GM12891 (cell line): ENCODE results near the gene SNTA1.
A peak's percentile ranks its signal among the peaks of the same experiment; 100 is the strongest.

Experiments used
- DNase-seq: peaks from one replicate; pipeline ENCODE4 v3.0.0; 2011; ENCODE audit warnings: low spot score; ENCODE audit not compliant: insufficient read length
- FAIRE-seq: peaks from 2 replicates; lab custom pipeline; 2011; peaks lifted over from hg19 to GRCh38; lab: Jason Lieb, UNC
- PAX5 ChIP-seq: IDR thresholded peaks from 2 replicates; pipeline ENCODE4 v1.6.1; 2011; ENCODE audit warnings: low read length, moderate library complexity, mild to moderate bottlenecking; ENCODE audit not compliant: insufficient read depth, severe bottlenecking
- POLR2A ChIP-seq: IDR thresholded peaks from 2 replicates; pipeline ENCODE4 v1.6.1; 2011; ENCODE audit warnings: low read depth, low read length, control low read depth
- POLR2AphosphoS5 ChIP-seq: IDR thresholded peaks from 2 replicates; pipeline ENCODE4 v1.6.1; 2011; ENCODE audit warnings: low read depth, low read length, control low read depth
- POU2F2 ChIP-seq: IDR thresholded peaks from 2 replicates; pipeline ENCODE4 v1.6.1; 2011; ENCODE audit warnings: low read depth, mild to moderate bottlenecking, control low read depth, low read length, moderate library complexity
- SPI1 ChIP-seq: IDR thresholded peaks from 2 replicates; pipeline ENCODE4 v1.6.1; 2011; ENCODE audit warnings: low read depth, low read length, control low read depth
- TAF1 ChIP-seq: IDR thresholded peaks from 2 replicates; pipeline ENCODE4 v1.6.1; 2011; ENCODE audit warnings: low read depth, low read length, control low read depth

The SNTA1 gene

DNA sequence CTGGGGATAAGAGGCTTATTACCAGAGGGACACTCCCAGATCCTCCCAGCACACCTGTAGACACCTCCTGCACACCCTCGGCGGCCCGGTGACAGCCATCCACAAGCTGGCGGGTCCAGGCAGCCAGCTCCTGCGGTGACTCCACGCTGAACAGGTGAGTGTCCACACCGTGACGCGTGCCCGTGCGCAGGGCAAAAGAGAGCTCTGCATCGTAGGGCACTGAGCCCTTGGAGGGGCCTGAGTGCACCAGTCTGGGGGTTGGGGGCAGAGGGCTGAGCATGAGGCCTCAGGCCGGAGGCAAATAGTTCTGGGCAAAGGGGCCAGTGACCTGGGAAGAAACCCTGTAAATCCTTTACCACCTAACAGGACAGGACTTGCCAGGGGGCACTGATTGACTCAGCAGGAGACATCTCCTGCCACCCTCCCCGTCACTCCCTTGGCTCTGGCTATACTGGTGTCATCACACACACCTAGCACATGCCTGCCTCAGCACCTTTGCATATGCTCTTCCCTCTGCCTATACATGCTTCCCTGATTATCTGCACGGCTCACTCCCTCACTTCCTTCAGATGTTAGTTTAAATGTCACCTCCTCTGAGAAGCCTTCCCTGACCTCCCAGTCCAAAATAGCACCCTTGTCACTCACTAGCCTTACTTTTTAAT, 33.4 kb downstream of the SNTA1 start:
- no peak for DNase-seq
- TF ChIP-seq POU2F2 = no peak
- TF ChIP-seq TAF1 = no peak
- TF ChIP-seq POLR2A = no peak
- TF ChIP-seq POLR2AphosphoS5 = no peak
- no peak for TF ChIP-seq SPI1
- TF ChIP-seq PAX5 = no peak
- FAIRE-seq = no peak

DNA sequence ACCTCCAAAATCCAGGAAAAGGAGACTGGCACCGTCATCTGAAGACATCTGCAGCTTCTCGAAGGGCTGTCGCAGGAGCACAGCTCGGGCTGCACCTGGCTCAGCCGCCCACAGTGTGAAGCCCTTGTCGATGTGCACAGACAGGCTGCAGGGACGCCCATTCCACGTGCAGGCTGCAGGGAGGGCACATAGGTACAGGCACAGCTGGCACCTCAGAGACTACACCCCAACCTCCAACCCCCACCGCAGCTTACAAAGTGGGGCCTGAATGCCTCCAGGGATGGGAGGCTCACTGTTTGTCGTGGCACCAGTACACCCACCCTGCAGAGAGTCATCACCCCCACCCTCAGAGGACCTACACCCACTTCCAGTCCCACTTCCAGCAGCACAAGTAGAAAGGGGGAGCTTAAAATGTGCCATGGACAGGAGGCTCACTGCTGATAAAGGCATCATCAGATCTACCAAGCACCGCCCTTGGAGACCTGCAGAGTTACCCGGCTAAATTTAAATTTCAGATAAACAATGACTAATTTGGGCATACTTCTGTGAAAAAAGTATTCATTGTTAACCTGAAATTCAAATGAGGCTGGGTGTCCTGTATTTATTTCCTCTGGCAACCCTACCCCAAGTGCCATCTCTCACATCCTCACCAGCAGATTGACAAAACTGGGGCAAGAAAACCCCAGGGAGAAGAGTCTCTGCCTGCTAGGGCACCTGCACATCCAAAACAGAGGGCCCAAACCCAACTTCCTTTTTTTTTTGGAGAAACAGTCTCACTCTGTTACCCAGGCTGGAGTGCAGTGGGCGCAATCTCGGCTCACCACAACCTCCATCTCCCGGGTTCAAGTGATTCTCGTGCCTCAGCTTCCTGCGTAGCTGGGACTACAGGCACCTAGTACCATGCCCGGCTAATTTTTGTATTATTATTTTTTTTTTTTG, 34.6 kb downstream of the SNTA1 start:
- TF ChIP-seq TAF1 (no peak), POU2F2 (no peak), SPI1 (0 out of 2 replicates have a peak, but pooled peaks have one; percentile 11)
- FAIRE-seq = peak; percentile 62
- no peak for DNase-seq

DNA sequence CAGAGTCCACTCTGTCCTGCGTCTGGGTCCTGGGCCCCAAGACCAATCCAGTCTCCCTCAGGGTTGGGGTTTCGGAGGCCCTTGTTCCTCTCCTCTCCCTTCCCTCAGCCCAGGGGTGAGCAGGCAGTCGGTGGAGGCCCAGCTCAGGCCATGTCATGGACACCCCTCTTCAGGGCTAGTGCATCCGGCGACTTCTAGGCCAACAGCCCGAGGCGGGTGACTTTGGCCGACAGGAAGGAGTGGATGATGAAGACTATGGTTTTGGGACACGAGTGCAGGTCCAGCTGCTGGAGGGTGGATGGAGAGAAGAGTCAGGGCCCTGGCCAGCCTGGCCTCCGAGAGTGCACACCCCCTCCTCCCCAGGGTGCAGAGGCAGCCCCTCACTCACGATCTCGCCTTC, 35.2 kb downstream of the SNTA1 start:
- FAIRE-seq (no peak), DNase-seq (no peak)
- TF ChIP-seq SPI1 (no peak), POU2F2 (no peak), TAF1 (no peak), PAX5 (no peak), POLR2AphosphoS5 (no peak), POLR2A (no peak)

- FAIRE-seq = no peak
- TF ChIP-seq PAX5 = no peak
- TF ChIP-seq POLR2A = no peak
- no peak for TF ChIP-seq TAF1
- TF ChIP-seq POLR2AphosphoS5 = no peak
- no peak for TF ChIP-seq POU2F2
- no peak for TF ChIP-seq SPI1
- DNase-seq = no peak
Measured at GRCh38 chr20:33407796-33408195, 35.8 kb downstream of the SNTA1 start.

GRCh38 chr20:33407251-33407650, 36.3 kb downstream of the SNTA1 start:
- no peak for TF ChIP-seq PAX5
- TF ChIP-seq POLR2A = no peak
- TF ChIP-seq POU2F2 = no peak
- no peak for TF ChIP-seq POLR2AphosphoS5
- TF ChIP-seq TAF1 = no peak
- TF ChIP-seq SPI1 = no peak
- no peak for FAIRE-seq
- no peak for DNase-seq

DNA sequence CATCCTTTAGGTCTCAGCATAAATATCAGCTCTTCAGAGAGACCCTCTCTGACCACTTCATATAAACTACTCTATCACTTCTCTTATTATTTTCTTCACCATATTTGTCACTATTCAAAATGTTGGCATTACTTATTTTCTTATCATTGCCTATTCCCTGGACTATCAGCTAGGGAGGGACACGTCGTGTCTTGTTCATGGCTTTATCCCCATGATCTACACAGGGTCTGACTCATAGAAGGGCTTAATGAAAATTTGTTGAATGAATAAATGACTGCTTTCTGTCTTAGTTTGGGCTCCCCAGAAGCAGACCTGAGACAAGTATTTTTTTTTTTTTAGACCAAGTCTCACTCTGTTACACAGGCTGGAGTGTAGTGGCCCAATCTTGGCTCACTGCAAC, 39.3 kb downstream of the SNTA1 start:
- FAIRE-seq (no peak), DNase-seq (no peak)
- no peak for TF ChIP-seq SPI1
- TF ChIP-seq POLR2A = no peak
- no peak for TF ChIP-seq PAX5
- TF ChIP-seq POU2F2 = no peak
- no peak for TF ChIP-seq POLR2AphosphoS5
- TF ChIP-seq TAF1 = no peak

- DNase-seq (no peak), FAIRE-seq (peak; percentile 47)
- no peak for TF ChIP-seq TAF1
- TF ChIP-seq PAX5 = no peak
- TF ChIP-seq SPI1 = no peak
- TF ChIP-seq POLR2A = no peak
- TF ChIP-seq POU2F2 = no peak
- TF ChIP-seq POLR2AphosphoS5 = no peak
Measured at GRCh38 chr20:33401921-33402369, 41.6 kb downstream of the SNTA1 start.

GRCh38 chr20:33401184-33401920, 42.2 kb downstream of the SNTA1 start, which contains the start of gene CDK5RAP1:
Gene CDK5RAP1 (minus strand): TSS chr20:33401519. CDS start chr20:33397064, 4,455 bp downstream.
- FAIRE-seq (peak; percentile 94), DNase-seq (peak; percentile 70)

DNA sequence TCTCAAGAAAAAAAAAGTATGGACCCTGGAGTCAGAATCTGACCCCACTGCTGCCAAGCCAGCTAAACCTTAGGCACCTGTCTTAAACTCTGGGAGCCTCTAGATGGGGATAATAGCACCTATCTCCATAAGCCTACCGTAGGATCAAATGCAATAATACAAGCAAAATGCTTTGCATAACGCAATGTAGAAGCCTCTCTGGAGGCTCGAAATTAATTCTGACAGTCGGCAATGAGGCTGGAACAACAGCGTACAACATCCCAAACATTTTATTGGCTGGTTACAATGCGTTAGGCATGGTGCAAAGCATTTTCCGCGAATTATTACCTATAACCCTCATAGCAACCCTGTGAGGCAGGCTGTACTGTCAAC, 42.8 kb downstream of the SNTA1 start:
- DNase-seq = no peak
- no peak for FAIRE-seq
- TF ChIP-seq TAF1 = no peak
- no peak for TF ChIP-seq PAX5
- TF ChIP-seq POU2F2 = no peak
- TF ChIP-seq SPI1 = no peak
- no peak for TF ChIP-seq POLR2AphosphoS5
- no peak for TF ChIP-seq POLR2A

More at GRCh38 chr20:33401184-33401920, 42.2 kb downstream of the SNTA1 start, which contains the start of gene CDK5RAP1:
- peak; percentile 77 for TF ChIP-seq POLR2AphosphoS5
- TF ChIP-seq POLR2A = peak; percentile 85
- TF ChIP-seq PAX5 = peak; percentile 56
- peak; percentile 42 for TF ChIP-seq SPI1
- peak; percentile 86 for TF ChIP-seq POU2F2
- peak; percentile 88 for TF ChIP-seq TAF1

DNA sequence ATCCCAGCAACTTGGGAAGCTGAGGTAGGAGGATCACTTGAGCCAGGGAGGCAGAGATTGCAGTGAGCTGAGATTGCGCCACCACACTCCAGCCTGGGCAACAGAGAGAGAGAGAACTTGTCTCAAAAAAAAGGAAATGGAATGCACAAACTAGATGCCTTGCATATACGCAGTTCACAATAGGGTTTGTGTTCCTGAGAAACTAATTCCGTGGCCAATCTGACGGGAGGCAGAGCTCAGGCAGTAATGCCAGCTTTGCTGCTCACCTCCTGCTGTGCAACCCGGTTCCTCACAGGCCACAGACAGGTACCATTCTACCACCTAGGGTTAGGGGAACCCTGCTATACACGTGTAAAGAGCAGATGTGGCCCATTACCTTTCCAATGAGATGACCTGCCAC, 43.6 kb downstream of the SNTA1 start:
- TF ChIP-seq POLR2AphosphoS5 = no peak
- TF ChIP-seq PAX5 = no peak
- no peak for TF ChIP-seq POU2F2
- no peak for TF ChIP-seq POLR2A
- no peak for TF ChIP-seq SPI1
- no peak for TF ChIP-seq TAF1
- FAIRE-seq (no peak), DNase-seq (no peak)
